Measurements from ENCODE around the gene YWHAQ.
"Not testable (repeated sequence)": the region's sequence is repeated elsewhere in the genome, so short reads cannot be mapped to it uniquely, and the experiment has no call there.

The YWHAQ gene

DNA sequence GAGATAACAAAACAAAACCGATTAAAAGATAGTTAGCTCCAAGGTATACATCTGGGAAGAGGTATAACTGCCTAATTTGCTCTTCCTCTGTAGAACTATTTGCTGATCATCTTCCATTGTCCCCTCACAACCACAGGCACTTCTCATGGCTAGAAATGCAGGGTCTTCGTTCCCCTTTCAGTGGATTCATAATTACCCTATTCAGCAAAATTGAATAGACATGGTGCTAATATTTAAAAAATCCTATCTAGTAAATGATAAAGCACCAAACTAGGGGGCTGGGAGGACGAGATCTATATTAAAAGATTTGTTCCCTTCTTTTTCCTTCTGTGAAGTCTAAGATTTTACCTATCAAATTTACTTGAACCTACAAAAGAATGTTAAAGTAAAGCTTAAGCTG is 44.3 kb downstream of the YWHAQ start:
- DNase-seq = no peak

DNA sequence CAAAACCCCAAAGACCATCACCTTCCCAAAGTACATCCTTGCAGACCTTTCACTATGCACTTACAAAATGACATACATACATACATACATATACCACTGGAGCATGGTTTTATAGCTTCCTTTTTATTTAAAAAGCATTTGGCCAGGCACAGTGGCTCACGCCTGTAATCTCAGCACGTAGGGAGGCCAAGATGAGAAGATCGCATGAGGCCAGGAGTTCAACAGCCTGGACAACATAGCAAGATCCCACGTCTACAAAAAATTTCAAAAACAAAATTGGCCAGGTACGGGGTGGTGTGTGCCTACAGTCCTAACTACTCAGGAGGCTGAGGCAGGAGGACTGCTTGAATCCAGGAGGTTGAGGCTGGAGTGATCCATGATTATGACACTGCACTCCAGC is 45.3 kb downstream of the YWHAQ start:
- DNase-seq = no peak

DNA sequence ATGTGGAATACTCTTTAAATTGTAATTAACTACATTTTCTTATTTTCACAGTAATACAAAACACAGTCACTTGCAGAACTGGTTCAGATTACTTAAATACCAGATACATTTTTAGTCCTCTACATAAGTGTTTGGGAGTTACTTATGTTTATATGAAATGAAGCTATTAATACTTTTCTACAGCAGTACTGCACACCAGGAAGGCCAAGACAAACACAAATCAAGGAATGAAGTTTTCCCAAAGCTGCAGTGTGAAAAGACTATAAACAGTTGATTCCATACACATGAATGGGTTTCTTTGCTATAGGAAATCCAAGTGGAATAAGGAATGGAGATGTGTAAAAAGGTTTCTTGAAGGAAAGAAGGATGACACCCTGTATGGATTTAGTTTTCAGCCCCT is 45.9 kb downstream of the YWHAQ start:
- not testable (repeated sequence) for DNase-seq

DNA sequence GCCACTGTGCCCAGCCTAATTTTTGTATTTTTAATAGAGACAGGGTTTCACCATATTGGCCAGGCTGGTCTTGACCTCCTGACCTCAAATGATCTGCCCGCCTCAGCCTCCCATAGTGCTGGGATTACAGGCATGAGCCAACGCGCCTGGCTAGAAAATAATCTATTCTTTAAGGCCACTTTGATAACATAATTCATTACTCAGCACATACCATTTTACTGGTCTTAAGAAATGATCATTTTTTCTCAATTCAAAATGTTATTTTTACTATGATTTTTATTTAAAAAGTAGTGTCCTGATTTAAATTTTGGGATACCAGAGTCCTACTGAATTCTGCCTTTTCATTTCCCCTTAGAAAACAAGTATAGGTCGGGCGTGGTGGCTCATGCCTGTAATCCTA is 48.2 kb downstream of the YWHAQ start:
- no peak for DNase-seq

DNA sequence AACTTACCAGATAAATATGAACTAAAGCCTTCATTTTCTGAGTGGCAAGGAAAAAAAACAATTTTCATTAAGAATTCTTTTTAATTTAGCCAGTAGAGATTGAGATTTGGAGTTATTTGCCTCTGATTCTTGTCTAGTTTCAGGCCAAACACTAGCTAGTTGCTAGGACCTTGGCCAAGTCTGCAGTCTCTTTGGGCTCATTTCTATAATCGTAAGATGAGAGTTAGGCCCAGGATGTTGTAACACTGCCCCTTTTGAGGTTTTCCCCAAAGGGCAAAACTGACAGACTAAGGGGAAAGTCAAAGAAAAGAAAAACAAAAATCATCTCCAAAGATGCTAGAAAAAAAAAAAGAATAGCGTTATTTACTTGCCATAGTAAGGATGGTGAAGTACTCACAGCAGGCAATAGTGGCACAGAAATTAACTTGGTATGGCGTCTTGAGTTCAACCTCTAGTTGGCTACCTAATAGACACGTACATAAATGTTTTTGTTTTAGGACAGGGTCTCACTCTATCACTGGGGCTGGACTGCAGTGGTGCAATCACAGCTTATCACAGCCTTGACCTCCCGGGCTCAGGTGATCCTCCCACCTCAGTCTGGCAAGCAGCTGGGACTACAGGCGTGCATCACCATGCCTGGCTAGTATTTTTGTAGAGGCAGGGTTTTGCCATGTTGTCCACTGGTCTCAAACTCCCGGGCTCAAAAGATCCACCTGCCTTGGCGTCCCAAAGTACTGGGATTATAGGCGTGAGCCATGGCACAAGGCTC is 52.1 kb downstream of the YWHAQ start:
- DNase-seq = no peak

DNA sequence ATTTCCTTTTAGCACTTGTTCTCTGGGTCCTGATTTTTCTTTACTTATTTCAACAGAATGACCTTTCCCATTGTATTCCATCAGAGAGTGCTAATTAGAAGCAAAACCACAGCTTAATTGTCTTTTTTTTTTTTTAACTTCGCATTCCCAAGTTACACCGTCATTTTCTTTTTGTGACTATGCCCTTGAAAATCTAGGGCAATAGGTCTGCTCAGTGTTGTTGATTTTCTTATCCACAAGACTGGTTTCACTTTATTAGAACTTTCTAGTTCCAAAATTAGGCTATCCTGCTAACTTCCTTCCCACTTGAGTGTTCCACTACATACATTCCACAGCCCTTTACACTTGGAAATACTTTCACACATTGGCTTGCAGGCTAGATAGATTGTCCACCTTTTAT is 56.5 kb downstream of the YWHAQ start:
- DNase-seq = no peak

DNA sequence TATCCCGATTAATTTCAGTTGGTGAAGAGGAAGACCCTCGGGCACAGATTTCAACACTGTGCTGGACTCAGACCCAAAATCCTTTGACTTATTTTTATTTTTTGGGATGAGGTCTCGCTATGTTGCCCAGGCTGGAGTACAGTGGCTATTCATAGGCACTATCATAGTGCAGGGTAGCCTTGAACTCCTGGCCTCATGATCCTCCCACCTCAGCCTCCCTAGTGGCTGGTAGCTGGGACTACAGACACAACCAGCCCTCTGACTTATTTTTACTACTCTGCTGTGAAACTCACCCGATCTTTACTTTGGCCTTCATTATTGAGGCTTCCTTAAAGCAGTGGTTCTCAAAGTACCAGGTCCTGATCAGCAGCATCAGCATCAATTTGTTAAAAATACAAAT is 57.0 kb downstream of the YWHAQ start:
- no peak for DNase-seq

DNA sequence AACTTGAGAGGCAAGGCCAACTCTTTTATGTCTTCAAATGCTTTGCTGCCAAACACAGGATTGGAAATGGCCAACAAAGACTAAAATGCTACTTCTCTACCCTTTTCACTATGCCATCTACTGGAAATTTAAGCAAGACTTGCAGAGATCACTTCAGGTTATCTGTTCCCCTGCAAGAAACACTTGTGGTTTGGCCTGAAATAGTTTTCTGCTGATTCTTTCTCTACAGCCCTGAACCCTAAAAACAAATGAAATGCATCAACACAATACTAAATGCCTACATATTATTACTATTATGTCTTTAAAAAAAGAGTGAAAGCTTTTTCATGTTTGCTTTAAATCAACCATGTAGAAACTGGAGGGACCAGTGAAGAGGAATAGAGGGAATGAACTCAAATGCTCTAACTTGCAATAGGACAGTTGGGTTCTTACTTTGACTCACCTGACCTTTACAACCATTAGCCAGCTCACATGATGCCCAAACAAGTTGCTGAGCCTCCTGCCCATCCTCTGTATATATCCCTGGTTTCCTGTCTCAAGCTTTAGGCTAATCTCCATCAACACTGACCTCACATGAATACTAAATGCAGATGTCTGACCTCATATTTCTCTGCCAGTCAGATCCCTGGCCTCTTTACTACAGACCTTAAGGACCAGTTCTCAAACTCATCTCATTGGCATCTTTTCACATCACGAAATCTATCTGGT is 57.6 kb downstream of the YWHAQ start:
- no peak for DNase-seq

DNA sequence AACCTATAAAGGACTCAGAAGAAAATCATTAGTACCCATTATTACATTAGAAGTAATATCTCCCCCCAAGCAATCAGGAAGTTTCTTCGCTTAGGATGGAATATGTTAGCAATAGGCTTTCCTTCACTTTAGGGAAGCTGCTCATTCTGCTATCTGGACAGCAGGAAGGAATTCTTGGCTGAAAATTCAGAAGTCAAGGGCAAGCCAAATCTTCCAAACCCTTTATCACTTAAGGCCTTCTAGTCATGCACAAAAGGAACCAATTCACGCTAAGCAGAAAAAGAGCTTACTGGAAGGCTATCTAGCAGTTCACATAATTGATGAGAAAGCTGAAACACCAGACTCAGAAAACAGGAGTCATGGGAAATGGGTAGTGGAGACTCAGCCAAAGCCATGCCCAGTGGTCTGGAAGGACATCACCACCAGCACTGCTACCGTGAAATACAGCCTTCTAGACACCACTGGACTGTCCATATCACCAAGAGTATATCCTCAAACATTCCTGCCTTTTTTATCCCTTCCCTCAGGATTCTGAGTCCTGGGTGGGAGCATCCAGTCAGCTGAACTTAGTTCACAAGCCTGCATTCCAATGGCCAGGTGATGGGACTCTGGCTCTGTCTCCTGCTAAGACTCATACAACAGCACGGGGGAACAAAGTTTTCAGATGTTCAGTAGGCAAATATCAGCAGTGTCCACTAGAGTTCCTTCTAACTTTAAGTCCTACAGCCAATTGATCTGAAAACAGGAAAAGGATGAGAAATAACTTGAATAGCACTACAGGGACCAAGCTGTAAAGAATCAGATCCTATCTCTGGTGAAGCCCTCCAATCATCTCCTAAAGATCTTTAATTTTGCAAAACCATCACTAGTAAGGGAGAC is 60.4 kb downstream of the YWHAQ start:
- DNase-seq = no peak

DNA sequence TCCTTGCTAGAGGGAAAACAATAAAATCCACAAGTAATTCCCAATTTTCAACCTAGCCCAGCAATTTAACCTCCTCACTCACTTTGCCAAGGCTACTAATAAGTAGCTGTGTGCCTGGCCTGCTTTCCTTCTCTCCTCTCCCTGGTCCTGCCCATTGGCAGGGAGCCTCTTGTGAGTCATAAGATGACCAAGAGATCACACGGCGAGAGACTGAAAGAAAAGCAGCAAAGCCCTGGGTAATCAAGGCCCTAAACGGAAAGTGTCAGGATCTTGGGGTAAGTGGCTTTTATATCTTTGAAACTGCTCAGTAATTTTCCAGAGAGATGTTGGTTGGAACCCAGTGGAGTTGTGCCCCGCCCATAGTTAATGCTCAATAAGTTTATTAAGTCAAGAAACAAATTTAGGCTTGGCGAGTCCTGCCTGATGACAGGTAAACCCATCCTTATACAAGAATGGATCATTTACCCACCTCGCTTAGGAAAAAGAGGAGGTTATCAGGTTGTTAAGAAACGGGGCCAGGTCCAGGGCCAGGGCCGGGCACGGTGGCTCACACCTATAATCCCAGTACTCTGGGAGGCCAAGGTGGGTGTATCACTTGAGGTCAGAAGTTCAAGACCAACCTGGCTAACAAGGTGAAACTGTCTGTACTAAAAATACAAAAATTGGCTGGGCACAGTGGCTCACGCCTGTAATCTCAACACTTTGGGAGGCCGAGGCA is 65.2 kb downstream of the YWHAQ start:
- DNase-seq = peak; percentile 60

DNA sequence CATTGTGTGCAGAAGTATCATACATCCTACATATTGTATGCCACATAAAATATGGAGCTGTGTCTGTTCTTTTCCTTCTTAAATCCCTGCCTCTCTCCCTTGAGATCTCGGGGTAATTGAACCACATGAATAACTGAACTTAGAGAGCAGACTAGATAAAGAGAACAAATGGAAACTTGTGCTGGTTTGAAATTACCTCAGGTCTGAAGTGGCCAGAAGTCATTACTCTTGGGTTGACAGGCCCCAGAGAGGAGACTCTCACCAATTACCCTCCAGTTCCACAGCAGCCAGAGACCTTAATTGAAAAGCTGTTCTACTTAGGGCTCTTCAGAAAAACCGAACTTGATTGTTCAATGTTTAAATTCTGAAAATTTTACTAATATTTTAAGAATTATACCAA is 70.2 kb downstream of the YWHAQ start:
- no peak for DNase-seq

DNA sequence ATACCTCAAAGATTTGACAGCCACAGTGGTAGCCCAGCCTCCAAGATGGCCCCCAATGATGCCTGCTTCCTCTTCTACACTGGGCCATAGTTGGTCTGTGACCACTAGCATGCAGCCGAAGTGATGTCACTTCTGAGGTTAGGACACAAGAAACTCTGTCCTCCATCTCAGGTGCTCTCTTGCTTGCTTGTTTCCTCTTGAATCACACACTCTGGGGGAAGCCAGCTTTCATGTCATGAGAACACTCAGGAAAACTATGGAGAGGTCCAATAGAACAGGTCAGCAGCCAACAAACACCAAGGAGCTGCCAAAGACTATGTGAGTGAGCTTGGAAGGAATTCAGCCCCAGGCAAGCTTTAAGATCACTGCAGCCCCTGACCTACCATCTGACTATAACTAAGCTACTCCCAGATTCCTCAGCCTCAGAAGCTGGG is 71.8 kb downstream of the YWHAQ start:
- DNase-seq = peak; percentile 73

DNA sequence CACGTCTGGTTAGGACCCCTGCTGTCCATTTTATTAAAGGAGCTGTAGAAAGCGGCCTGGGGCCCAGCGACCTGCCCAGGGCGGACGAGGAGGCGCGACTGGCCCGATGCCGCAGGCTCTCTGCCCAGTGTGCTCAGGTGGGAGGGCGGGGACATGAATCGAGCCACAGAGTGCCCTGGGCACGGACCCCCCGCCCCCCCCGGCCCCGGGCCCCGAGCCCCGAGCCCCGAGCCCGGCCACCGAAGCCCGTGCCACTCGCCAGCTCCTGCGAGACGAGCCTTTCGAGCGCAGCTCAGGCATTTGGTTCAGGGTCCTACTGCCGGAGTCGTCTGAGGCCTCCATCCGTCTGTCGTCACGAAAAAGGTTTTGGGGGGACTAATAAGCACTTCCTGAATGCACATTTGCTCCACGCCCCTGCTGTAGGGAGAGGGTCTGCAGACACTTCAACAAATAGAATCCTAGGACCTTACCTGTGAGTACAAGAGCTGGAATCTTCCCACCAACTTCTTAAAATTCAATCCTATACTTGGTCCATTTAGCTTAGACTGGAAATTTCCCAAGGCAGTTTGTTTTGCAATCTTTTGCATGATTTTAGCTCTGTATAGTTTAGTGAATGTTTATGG is 74.6 kb downstream of the YWHAQ start:
- no peak for DNase-seq

DNA sequence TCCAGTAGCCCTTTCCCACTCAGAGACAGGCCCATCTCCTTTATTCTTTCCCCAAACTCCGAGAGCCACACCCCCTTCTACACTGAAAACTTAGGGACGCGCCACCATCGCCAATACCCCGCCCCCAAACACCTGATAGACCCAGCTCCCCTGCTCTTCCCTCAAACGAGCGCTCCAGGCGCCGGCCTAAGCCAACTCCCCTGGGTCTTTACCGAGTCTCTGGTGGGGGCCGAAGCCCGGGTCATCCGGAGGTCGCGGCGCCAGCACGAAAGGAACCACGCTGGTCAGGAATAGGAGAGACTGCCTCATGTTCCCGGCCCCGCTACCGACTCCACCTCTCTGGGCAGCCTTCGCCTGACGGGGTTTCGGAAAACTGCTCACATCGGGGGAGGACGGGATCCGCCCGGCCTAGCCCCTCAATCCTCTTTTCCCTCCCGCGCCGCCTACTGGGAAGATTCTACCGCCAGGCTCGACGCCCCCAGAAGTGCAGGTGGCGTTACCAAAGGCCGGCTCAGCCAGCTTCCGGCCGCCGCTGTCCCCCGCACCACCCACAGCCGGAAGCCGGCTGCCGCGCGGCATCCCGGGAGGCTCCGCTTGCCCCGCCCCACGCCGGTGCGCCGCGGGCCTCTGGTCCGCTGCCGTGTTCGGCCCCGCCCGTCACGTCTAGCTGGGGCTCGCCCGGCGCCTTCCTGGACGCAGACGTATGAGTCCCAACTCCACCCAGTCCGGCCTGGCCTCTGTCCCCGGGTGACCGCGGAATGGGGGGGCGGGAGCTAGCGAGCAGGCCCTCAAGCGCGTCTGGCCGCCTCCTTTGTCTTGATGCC is 75.3 kb downstream of the YWHAQ start, which contains the start of gene ADAM17:
Gene ADAM17, minus strand, starts transcription at position 534 of the 824 bp plus-strand sequence. Its CDS starts 225 bp downstream, at position 309.
- peak; percentile 94 for DNase-seq

DNA sequence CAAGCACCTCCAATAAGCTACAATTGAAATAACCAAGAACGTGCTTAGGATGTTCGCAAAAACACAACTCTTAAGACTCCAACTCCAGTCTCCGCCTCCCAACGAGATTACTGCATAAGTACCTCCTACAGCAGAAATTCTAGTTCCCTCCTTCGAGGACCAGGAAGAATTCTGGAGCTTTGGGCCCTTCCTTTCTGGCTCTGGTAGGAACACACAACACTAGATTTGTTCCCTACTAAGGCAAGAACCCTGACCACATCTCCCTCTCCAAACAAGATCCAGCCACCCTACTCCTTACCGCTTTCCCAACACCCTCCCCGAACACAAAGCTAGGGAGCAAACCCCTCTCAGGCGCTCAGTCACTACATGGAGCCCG is 75.9 kb downstream of the YWHAQ start:
- DNase-seq = no peak

DNA sequence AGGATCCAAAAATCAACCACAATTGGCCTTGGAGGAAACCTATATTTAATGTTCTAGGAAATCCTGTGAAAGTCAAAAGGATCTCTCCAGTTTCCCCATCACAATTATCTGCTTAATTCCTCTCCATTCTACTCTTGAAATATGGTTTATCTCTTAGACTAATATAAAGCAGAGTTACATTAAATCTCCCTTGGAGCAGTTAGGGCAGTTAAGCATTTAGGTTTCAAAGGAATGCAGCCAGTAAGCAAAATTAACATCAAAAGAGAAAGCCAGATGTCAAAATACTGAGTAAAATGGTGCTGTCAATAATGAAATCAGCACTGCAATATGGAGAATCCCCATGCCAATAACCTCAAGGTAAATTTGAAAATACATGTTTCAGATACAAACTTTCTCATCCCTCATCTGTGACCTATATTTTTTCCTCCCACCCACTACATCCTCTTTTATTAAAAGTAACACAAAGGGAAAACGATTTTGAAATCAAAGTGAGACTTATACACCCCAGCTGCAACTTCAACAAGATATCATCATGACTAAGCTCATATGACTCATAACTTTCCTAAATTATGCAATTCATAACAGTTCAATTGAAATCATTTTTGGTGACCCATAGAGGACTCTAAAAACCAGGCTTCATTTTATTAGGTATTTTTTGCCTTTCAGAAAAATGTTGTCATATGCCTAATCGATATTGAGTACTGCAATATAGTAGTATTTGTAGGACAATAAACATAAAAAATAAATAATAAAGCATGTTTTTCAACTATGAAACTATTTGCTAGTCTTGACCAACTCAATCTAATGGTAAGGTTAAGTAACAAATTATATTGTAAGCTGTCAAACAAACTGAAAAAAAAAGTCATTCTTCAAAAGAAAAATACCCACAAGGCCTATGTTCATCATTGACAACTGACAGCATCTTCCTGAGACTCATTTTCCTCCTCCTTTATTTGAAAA is 78.3 kb downstream of the YWHAQ start:
- no peak for DNase-seq

DNA sequence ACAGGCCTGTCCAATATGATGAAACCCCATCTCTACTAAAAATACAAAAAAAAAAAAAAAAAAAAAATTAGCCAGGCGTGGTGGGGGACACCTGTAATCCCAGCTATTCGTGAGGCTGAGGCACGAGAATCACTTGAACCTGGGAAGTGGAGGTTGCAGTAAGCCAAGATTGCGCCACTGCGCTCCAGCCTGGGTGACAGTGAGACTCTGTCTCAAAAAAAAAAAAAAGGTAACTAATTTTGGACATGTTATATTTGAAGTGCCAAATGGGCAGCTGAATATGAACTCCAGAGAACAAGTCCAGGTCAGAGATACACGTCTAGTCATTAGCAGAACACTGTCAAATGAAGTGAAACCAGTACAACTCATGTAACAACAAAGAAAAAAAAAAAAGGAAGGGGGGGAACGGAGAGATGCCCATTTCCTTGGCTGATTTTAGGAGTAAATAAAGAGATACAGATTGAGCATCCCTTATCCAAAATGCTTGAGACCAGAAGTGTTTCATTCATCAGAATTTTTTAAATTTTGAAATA is 79.9 kb downstream of the YWHAQ start:
- DNase-seq = not testable (repeated sequence)

DNA sequence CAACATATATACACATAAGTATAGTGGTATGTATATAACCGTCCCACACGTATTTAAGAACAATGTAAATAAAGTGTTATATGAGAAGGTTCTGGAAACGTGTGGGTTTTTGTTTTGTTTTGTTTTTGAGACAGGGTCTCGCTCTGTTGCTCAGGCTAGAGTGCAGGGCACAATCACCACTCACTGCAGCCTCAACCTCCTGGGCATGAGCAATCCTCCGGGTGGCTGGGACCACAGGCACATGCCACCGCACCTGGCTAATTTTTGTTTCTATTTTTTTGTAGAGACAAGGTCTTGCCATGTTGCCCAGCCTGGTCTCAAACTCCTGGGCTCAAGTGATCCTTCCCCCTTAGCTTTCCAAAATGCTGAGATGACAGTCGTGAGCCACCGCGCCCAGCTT is 81.4 kb downstream of the YWHAQ start:
- no peak for DNase-seq

DNA sequence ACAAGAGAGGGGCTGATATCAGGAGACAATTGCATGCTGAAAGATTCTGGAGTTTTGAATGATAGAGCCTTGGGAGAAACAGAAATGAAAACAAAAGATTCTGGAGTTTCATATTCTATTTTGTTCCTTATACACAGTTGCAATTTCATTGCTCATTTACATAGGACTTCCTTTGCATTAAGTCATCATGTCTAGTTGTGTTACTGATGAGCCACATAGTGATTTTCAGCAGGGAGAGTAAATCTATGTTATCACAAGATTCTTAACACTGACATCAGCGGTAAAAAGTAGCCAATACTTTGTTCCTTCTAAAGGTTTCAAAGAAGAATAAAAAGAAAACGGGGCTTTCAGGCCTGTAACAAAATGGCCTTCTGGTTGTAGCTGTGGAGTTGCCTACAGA is 82.3 kb downstream of the YWHAQ start:
- DNase-seq = no peak
